WTC11 (cell line): Measurements from ENCODE around the gene NPEPPS. TPM values are rescaled to one million over a fixed set of nuclear protein-coding genes. Genes with fewer than 3 reads are reported as not detected.
A peak's percentile ranks its signal among the peaks of the same experiment; 100 is the strongest.

Experiments
- ATAC-seq: fragments of 200-7000 bp; cut with Tn5 transposase; 2 replicates; pipeline ENCODE4 v1.10.0; 2021; ENCODE audit warnings: mild to moderate bottlenecking, moderate library complexity
- CTCF ChIA-PET: fragments of 300-600 bp; sonication (Branson Sonifier 250); formaldehyde crosslinking; loops from one replicate; lab custom pipeline; 2021; ENCODE audit warnings: antibody characterized with exemption; lab: Charles Lee
- POLR2A ChIA-PET: fragments of 350-600 bp; sonication (Branson Sonifier 250); formaldehyde crosslinking; loops from one replicate; lab custom pipeline; 2021; ENCODE audit warnings: antibody characterized with exemption; lab: Charles Lee
- DNase-seq: peaks from one replicate; pipeline ENCODE4 v3.0.0; 2021; ENCODE audit warnings: low spot score
- H3K27ac Mint-ChIP-seq: 2 replicates; pipeline ENCODE4 v1.8.0; 2021; ENCODE audit warnings: mixed read lengths
- H3K27me3 Mint-ChIP-seq: 2 replicates; pipeline ENCODE4 v1.8.0; 2021; ENCODE audit warnings: low read depth, mild to moderate bottlenecking, moderate library complexity, mixed read lengths
- H3K36me3 Mint-ChIP-seq: 2 replicates; pipeline ENCODE4 v1.8.0; 2021; ENCODE audit warnings: mixed read lengths
- H3K4me1 Mint-ChIP-seq: 2 replicates; pipeline ENCODE4 v1.8.0; 2022; ENCODE audit warnings: mixed read lengths
- H3K4me3 Mint-ChIP-seq: 2 replicates; pipeline ENCODE4 v1.8.0; 2021; ENCODE audit warnings: mild to moderate bottlenecking, moderate library complexity, mixed read lengths
- H3K9me3 Mint-ChIP-seq: 2 replicates; pipeline ENCODE4 v1.8.0; 2021; ENCODE audit warnings: mixed read lengths
- AFF4 ChIP-seq: sonication (generic); formaldehyde crosslinking; IDR thresholded peaks from 2 replicates; pipeline ENCODE4 v1.8.1; 2023; ENCODE audit warnings: mild to moderate bottlenecking, missing genetic modification reagents, borderline replicate concordance
- ATF1 ChIP-seq: sonication (generic); formaldehyde crosslinking; IDR thresholded peaks from 2 replicates; pipeline ENCODE4 v1.8.1; 2023; ENCODE audit warnings: mild to moderate bottlenecking, moderate library complexity, missing genetic modification reagents
- ATF2 ChIP-seq: sonication (generic); formaldehyde crosslinking; IDR thresholded peaks from 2 replicates; pipeline ENCODE4 v1.8.1; 2022; ENCODE audit warnings: low read depth, missing genetic modification reagents, borderline replicate concordance
- CBFB ChIP-seq: sonication (generic); formaldehyde crosslinking; IDR thresholded peaks from 2 replicates; pipeline ENCODE4 v1.8.1; 2022; ENCODE audit warnings: mild to moderate bottlenecking, low read depth, missing genetic modification reagents
- E2F4 ChIP-seq: sonication (generic); formaldehyde crosslinking; IDR thresholded peaks from 2 replicates; pipeline ENCODE4 v1.8.1; 2022; ENCODE audit warnings: low read depth, mild to moderate bottlenecking, moderate library complexity, missing genetic modification reagents, borderline replicate concordance
- ELF4 ChIP-seq: sonication (generic); formaldehyde crosslinking; IDR thresholded peaks from 2 replicates; pipeline ENCODE4 v1.8.1; 2022; ENCODE audit warnings: low read depth, mild to moderate bottlenecking, moderate library complexity, missing genetic modification reagents
- ETV6 ChIP-seq: sonication (generic); formaldehyde crosslinking; IDR thresholded peaks from 2 replicates; pipeline ENCODE4 v1.8.1; 2022; ENCODE audit warnings: mild to moderate bottlenecking, missing genetic modification reagents
- GTF2I ChIP-seq: fragments of 250-450 bp; sonication (Bioruptor Pico); conservative IDR thresholded peaks from 2 replicates; pipeline ENCODE4 v1.4.0; 2021; ENCODE audit warnings: mild to moderate bottlenecking
- HMGXB4 ChIP-seq: sonication (generic); formaldehyde crosslinking; IDR thresholded peaks from 2 replicates; pipeline ENCODE4 v1.8.1; 2023; ENCODE audit warnings: mild to moderate bottlenecking, moderate library complexity, missing genetic modification reagents
- OVOL2 ChIP-seq: fragments of 250-450 bp; sonication (Bioruptor Pico); IDR thresholded peaks from 2 replicates; pipeline ENCODE4 v1.9.0; 2021; ENCODE audit warnings: mild to moderate bottlenecking, borderline replicate concordance
- USF2 ChIP-seq: sonication (generic); formaldehyde crosslinking; IDR thresholded peaks from 2 replicates; pipeline ENCODE4 v1.8.1; 2023; ENCODE audit warnings: mild to moderate bottlenecking, missing genetic modification reagents, moderate library complexity
- total RNA-seq: library from RNA; stranded (reverse); gene quantifications from 3 replicates; pipeline ENCODE4 v1.2.3, GENCODE V29; 2021
- TF ChIP-seq, protein P1 (sequence below): fragments of 250-450 bp; sonication (Bioruptor Pico); IDR thresholded peaks from 2 replicates; pipeline ENCODE4 v2.1.2; 2022; ENCODE audit warnings: mild to moderate bottlenecking, moderate library complexity
- TF ChIP-seq, protein P2 (sequence below): sonication (generic); formaldehyde crosslinking; IDR thresholded peaks from 2 replicates; pipeline ENCODE4 v1.8.0; 2023; ENCODE audit warnings: mild to moderate bottlenecking, missing genetic modification reagents
- TF ChIP-seq, protein P3 (sequence below): sonication (generic); formaldehyde crosslinking; IDR thresholded peaks from 2 replicates; pipeline ENCODE4 v1.8.0; 2022; ENCODE audit warnings: mild to moderate bottlenecking, missing genetic modification reagents
- TF ChIP-seq, protein P4 (sequence below): sonication (generic); formaldehyde crosslinking; IDR thresholded peaks from 2 replicates; pipeline ENCODE4 v1.8.0; 2022; ENCODE audit warnings: mild to moderate bottlenecking, missing genetic modification reagents
- TF ChIP-seq, protein P5 (sequence below): sonication (generic); formaldehyde crosslinking; IDR thresholded peaks from 2 replicates; pipeline ENCODE4 v1.8.1; 2022; ENCODE audit warnings: missing genetic modification reagents, borderline replicate concordance

NPEPPS gene
- total RNA-seq, 1 experiment from 2014 or later: 127 TPM

- peak overlapping the region; percentile 68; the same call in 1 of the 2 replicates for H3K27ac Mint-ChIP-seq
- H3K36me3 Mint-ChIP-seq: peaks cover 62% of the 10 kb centered on the region
- POLR2A ChIA-PET: interaction anchor here (0.9 kb wide), 1 partner anchor 10 kb away, joined by 5 read pairs; no protein-coding TSS in a partner anchor
- TF ChIP-seq HMGXB4 (CRISPR knock-in tag) (no peak), GTF2I (CRISPR knock-in tag) (no peak), AFF4 (CRISPR knock-in tag) (no peak), ATF1 (CRISPR knock-in tag) (no peak), USF2 (CRISPR knock-in tag) (no peak), OVOL2 (CRISPR knock-in tag) (no peak), E2F4 (CRISPR knock-in tag) (no peak), CBFB (CRISPR knock-in tag) (no peak), ETV6 (CRISPR knock-in tag) (no peak), ATF2 (CRISPR knock-in tag) (no peak), ELF4 (CRISPR knock-in tag) (no peak)
- TF ChIP-seq, protein P1, sequence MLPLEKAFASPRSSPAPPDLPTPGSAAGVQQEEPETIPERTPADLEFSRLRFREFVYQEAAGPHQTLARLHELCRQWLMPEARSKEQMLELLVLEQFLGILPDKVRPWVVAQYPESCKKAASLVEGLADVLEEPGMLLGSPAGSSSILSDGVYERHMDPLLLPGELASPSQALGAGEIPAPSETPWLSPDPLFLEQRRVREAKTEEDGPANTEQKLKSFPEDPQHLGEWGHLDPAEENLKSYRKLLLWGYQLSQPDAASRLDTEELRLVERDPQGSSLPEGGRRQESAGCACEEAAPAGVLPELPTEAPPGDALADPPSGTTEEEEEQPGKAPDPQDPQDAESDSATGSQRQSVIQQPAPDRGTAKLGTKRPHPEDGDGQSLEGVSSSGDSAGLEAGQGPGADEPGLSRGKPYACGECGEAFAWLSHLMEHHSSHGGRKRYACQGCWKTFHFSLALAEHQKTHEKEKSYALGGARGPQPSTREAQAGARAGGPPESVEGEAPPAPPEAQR (CRISPR knock-in tag): no peak
- TF ChIP-seq, protein P2, sequence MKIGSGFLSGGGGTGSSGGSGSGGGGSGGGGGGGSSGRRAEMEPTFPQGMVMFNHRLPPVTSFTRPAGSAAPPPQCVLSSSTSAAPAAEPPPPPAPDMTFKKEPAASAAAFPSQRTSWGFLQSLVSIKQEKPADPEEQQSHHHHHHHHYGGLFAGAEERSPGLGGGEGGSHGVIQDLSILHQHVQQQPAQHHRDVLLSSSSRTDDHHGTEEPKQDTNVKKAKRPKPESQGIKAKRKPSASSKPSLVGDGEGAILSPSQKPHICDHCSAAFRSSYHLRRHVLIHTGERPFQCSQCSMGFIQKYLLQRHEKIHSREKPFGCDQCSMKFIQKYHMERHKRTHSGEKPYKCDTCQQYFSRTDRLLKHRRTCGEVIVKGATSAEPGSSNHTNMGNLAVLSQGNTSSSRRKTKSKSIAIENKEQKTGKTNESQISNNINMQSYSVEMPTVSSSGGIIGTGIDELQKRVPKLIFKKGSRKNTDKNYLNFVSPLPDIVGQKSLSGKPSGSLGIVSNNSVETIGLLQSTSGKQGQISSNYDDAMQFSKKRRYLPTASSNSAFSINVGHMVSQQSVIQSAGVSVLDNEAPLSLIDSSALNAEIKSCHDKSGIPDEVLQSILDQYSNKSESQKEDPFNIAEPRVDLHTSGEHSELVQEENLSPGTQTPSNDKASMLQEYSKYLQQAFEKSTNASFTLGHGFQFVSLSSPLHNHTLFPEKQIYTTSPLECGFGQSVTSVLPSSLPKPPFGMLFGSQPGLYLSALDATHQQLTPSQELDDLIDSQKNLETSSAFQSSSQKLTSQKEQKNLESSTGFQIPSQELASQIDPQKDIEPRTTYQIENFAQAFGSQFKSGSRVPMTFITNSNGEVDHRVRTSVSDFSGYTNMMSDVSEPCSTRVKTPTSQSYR (CRISPR knock-in tag): no peak
- TF ChIP-seq, protein P3, sequence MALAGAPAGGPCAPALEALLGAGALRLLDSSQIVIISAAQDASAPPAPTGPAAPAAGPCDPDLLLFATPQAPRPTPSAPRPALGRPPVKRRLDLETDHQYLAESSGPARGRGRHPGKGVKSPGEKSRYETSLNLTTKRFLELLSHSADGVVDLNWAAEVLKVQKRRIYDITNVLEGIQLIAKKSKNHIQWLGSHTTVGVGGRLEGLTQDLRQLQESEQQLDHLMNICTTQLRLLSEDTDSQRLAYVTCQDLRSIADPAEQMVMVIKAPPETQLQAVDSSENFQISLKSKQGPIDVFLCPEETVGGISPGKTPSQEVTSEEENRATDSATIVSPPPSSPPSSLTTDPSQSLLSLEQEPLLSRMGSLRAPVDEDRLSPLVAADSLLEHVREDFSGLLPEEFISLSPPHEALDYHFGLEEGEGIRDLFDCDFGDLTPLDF: no peak
- TF ChIP-seq, protein P4, sequence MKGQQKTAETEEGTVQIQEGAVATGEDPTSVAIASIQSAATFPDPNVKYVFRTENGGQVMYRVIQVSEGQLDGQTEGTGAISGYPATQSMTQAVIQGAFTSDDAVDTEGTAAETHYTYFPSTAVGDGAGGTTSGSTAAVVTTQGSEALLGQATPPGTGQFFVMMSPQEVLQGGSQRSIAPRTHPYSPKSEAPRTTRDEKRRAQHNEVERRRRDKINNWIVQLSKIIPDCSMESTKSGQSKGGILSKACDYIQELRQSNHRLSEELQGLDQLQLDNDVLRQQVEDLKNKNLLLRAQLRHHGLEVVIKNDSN (CRISPR knock-in tag): no peak
- TF ChIP-seq, protein P5, sequence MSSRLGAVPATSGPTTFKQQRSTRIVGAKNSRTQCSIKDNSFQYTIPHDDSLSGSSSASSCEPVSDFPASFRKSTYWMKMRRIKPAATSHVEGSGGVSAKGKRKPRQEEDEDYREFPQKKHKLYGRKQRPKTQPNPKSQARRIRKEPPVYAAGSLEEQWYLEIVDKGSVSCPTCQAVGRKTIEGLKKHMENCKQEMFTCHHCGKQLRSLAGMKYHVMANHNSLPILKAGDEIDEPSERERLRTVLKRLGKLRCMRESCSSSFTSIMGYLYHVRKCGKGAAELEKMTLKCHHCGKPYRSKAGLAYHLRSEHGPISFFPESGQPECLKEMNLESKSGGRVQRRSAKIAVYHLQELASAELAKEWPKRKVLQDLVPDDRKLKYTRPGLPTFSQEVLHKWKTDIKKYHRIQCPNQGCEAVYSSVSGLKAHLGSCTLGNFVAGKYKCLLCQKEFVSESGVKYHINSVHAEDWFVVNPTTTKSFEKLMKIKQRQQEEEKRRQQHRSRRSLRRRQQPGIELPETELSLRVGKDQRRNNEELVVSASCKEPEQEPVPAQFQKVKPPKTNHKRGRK (CRISPR knock-in tag): no peak
Observed at GRCh38 chr17:47652570-47652969, 121.7 kb downstream of the NPEPPS start.

More at GRCh38 chr17:47652570-47652969, 121.7 kb downstream of the NPEPPS start:
- CTCF ChIA-PET: interaction anchor here (1.3 kb wide), 1 partner anchor 11 kb away, joined by 5 read pairs; no protein-coding TSS in a partner anchor
- ATAC-seq (no peak), DNase-seq (no peak)
- peak overlapping the region; percentile 20 for H3K4me3 Mint-ChIP-seq
- H3K9me3 Mint-ChIP-seq: no peaks in the 10 kb centered on the region
- no peaks in the 10 kb centered on the region; the same call in 1 of the 2 replicates for H3K27me3 Mint-ChIP-seq
- H3K4me1 Mint-ChIP-seq: peaks cover 28% of the 10 kb centered on the region
